Activated CD8-positive, alpha-beta memory T cell treated with anti-CD3 and anti-CD28 coated beads for 48 hours (primary cell): ENCODE data around the gene EIF3CL.
"Not testable (repeated sequence)": the region's sequence is repeated elsewhere in the genome, so short reads cannot be mapped to it uniquely, and the experiment has no call there.

Experiments used
- DNase-seq, 3 experiments: peaks; one replicate each; pipeline ENCODE4 v3.0.0-alpha.2; 2020; ENCODE audit warnings: low read depth in 2 of 3, low spot score in 2 of 3

The EIF3CL gene

DNA sequence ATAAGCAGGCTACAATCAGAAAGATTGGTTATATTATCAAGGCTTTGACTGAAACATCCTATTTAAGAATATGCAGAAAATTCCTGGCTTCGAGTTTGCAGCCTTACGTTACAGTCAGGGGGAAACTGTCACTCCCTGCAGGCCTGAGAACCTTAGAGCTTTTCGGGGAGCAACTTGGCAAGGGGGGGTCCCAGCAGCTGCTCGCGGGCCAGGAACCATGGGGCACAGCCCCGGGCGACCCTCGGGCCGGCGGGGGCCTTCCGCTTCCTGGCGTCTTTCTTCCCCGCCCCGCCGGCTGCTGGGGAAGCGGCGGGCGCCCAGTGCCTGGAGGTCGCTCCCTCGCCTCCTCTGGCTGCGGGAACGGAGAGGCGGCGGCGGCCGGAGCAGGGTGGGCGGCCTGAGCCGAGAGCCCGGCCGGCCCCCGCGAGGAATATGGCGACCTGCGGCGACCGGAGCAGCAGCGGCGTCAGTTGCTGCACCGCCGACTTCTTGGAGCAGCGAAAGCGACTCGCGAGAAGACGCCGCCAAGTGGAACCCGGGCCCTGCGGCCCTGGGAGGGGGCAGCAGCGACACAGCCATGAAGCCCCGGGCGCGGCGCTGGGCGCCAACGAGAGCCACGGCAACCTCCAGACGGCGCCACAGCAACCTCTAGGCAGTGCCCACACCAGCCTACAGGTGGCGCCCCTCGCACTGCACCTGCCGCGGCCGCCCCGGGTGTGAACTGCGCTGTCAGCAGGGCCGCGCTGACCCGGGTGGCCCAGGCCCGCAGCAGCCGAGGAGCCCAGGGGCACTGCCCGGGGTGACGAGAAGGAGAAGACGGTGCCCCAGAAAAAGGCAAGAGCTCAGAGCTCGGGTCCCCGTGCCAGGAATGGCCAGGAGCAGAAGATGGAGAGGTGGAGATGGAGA is 39.1 kb downstream of the EIF3CL start:
- peak in 1 of 3 experiments; percentile 6 for DNase-seq

DNA sequence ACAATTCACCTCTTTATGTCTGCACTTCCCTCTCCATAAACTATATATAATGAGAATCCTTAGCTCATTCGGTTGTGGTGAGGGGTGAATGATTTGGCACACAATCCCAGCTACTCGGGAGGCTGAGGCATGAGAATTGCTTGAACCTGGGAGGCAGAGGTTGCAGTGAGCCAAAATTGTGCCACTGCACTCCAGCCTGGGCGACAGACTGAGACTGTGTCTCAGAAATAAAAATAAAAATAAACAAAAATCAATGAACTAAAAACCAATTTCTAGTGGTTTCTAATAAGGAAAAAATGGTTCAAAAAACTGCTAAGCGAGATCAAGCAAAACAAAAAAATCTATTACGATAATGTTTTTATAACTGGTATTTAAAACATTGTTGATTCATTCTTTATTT is 40.2 kb downstream of the EIF3CL start, which contains the start of gene NPIPB6:
NPIPB6 (minus strand) TSS at position 101 of the 400 bp plus-strand sequence. CDS start 686 bp downstream, outside the sequence.
- DNase-seq, result not testable (repeated sequence)

DNA sequence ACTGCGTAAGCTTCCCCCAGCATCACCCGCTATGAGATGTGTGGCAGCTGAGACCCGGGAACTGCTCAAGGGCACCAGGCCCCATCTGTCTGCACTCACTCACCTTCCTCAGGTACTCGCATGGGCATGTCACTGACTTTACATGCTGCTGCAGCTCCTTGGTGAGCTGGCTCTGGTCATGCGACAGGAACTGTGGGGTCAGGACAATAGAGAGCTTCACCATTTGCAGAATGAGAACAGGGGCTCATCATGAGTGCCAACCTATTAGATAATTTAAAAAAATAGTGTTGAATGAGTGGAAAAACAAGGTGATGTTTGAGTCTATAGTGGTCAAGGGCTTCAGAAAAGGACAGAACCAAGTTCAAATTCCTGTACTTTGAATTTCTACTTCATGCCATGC is 41.0 kb downstream of the EIF3CL start:
- not testable (repeated sequence) for DNase-seq

DNA sequence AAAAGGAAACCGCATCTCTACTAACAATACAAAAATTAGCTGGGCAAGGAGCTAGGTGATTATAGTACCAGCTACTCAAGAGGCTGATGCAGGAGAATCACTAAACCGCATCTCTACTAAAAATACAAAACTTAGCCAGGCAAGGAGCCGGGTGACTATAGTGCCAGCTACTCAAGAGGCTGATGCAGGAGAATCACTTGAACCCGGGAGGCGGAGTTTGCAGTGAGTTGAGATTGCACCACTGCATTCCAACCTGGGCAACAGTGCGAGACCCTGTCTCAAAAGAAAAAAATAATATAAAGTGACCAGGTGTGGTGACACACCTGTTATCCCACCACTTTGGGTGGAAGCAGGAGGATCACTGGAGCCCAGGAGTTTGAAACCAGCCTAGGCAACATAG is 65.4 kb downstream of the EIF3CL start:
- DNase-seq, result not testable (repeated sequence)

DNA sequence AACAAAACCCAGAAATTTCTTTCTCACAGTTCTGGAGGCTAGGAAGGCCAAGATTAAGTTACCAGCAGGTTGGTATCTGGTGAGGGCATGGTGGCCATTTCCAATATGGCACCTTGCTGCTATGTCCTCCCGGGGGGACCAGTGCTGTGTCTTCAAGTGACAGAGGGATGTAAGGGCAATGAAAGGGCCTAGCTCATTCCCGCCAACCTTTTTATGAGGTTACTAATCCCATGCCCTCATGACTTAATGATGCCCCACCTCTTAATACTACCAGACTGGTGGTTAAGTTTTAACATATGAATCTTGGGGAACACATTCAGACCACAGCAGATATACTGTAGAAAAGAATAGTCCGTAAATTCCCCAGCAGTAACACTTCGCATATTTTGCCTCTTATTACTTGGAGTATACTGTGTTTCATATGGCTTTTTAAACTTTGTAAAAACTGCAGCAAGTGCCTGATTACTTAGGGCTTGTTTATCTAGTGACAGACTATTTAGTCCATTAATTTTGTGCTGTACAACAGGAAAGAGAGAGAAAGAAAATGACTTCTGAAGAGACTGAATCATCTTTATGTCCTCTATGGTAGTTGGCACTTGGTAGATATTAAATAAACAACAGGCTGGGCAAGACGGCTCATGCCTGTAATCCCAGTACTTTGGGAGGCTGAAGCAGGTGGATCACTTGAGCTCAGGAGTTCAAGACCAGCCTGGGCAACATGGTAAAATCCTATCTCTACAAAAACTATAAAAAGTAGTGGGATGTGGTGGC is 66.5 kb downstream of the EIF3CL start:
- not testable (repeated sequence) for DNase-seq

GRCh38 chr16:28335678-28336077 is 68.0 kb downstream of the EIF3CL start:
- not testable (repeated sequence) for DNase-seq

DNA sequence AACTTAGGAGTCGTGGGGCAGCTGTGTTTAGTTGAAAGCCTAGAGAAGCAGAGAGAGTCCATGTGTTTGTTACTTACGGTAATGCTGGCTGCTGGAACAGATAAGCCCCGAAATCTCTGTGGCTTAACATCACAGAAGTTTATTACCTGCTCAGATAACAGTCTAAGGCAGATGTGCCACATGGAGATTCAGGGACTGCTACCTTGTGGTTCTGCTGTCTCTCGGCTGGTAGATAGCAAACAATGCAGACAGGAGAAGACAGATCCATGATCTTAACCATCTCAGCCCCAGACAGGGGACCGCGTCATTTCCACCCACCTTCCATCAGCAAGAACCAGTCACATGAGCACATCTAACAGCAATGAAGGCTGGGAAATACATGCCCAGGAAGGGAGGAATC is 71.0 kb downstream of the EIF3CL start:
- not testable (repeated sequence) for DNase-seq

DNA sequence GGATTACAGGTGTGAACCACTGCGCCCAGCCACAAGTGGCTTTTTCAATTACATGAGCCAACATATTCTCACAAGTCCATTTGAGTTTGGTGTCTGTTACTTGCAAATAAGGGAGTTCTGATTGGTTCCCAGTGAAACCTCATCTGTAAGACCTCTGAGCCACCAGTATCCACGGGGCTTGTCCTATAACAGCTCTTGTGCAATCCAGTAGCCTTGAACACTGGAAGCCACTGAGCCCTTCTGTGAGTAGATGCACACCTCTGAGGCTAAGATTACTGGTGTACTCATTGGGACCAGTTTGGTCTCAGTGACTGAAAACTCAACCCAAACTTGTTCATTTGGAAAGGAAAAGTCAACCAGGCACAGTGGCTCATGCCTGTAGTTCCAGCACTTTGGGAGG is 72.7 kb downstream of the EIF3CL start:
- not testable (repeated sequence) for DNase-seq

- not testable (repeated sequence) for DNase-seq
These were observed 73.4 kb downstream of the EIF3CL start for GRCh38 chr16:28330232-28330631.
